NOMO-1 treated with DMSO at 0.1 percent for 48 hours (cell line): ENCODE results near the gene ANKMY2.
A peak's percentile ranks its signal among the peaks of the same experiment; 100 is the strongest.
"Not testable (repeated sequence)": the region's sequence is repeated elsewhere in the genome, so short reads cannot be mapped to it uniquely, and the experiment has no call there.

Source experiments
- DNase-seq: peaks from one replicate; lab custom pipeline; 2025; ENCODE audit not compliant: unreplicated experiment; lab: John Stamatoyannopoulos, UW

ANKMY2 gene

DNA sequence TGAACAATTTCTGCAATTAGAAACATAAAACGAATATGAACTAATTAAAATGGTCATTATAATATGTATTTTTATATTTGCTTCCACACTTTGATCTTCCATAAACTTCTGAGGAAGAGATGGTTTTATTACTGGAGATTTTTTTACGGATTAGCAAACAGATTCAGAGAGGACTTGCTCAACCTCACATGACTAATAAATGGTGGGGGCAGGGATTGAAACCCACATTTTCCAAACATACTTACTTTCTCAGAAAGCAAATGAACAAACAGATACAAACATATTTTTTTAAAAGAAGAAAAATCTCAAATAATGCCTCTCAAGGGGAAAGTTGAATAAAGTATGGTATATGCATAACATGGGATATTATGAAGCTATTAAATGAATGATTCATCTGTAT lies 18.3 kb downstream of the ANKMY2 start:
- DNase-seq: no peak

GRCh38 chr7:16626388-16626787 lies 19.2 kb downstream of the ANKMY2 start:
- DNase-seq: no peak

GRCh38 chr7:16619979-16620408 lies 25.6 kb downstream of the ANKMY2 start:
- no peak for DNase-seq

- DNase-seq: no peak
Observed at GRCh38 chr7:16616542-16616941, 29.0 kb downstream of the ANKMY2 start.

GRCh38 chr7:16616122-16616521 lies 29.4 kb downstream of the ANKMY2 start:
- no peak for DNase-seq

DNA sequence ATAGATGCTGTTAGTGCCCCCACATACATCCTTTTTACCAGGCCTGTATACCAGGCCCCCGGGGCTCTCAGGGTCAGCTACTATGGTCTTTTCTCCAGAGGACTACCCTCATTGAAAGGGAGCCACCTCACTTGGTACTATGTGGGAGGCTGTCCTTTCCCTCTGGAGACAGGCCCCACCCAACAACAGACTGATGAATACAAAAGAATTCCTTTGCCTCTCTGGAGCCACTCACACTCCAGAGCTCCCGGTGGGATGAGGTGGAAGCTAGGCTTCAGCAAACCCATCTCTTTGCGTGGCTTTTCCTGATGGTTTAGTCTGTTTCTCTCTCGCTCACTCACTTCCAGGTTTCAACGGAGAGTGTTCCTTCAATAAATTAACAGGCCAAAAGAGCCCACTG lies 30.3 kb downstream of the ANKMY2 start:
- DNase-seq: no peak

- DNase-seq: no peak
Observed at GRCh38 chr7:16611711-16612110, 33.8 kb downstream of the ANKMY2 start.

DNA sequence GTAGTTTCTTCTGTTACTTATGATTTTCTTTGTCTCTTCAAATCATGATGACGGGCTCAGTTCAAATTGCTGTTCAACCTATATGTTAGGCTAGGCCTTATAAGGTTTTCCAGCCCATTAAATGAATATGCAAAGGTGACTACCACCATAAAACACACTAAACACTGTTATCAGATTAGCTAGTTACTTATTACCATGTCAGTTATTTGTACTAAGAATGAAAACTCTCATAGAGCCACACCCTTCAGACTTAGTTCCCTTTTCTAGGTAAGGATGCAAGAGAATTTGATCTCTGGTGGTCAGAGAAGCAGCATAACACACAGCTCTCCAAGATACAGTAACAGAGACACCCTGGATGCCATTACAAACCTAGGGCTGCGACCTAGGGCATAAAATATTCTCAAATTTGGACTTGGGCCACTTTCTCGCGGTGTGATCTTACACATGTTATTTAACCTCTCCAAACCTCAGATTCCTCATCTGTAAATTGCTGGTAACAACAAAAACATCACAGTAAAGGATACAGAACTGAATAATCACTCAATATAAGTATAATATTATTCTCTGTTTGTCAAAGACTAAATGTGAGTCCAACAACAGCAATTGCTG lies 35.6 kb downstream of the ANKMY2 start:
- DNase-seq: peak; percentile 81

DNA sequence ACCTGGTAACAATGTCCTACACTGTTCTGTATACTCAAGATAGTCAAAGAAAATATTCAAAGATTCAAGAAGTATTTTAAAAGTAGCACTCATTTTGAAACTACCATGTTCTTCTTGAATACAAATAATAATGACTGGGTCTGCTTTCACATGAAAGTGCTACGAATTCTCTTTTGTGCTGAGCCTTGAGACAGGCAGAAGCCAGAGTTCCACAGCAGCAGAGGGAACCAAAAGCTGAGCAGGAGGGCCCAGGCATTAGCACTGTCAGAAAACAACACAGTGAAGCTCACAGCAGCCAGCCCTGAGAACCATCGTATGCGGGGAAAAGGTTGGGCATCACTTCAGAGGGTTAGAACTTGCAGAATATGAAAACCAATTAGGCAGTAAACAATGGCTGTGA lies 38.9 kb downstream of the ANKMY2 start:
- no peak for DNase-seq

DNA sequence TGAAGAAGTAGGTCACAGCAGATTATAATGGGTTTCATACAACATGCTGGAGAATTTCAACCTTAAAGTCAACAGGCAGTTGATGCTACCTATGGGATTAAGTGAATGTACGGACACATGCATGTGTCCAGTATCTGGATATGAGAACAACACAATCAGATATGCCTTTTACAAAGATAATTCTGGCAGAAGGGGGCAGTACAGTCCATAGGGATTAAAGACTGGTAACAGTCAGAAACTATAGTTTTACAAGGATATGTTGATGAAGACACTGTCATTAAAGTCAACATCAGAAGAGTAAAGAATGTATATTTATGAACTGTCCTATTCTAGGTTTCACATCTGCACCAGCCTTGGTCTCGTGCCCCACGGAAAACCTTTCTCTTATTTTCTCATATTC lies 41.5 kb downstream of the ANKMY2 start:
- DNase-seq: no peak

DNA sequence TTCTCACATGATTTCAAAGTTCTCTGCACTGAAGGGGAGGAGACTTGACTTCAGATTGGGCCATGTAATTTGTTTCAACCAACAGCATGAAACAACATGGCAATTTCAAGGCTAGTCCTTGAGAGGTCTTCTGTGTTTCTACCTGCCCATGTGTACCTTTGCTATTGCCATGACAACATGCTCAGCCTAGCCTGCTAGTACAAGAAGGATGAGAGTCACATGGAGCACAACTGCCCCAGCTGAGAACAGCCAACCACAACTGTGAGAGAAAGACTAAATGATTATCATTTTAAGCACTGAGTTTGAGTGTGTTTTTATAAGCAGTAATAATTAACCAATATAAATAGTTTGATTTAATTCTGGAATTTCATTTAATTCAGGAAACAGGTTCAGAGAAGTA lies 41.9 kb downstream of the ANKMY2 start:
- no peak for DNase-seq

- no peak for DNase-seq
Observed at GRCh38 chr7:16599860-16600259, 45.7 kb downstream of the ANKMY2 start.

DNA sequence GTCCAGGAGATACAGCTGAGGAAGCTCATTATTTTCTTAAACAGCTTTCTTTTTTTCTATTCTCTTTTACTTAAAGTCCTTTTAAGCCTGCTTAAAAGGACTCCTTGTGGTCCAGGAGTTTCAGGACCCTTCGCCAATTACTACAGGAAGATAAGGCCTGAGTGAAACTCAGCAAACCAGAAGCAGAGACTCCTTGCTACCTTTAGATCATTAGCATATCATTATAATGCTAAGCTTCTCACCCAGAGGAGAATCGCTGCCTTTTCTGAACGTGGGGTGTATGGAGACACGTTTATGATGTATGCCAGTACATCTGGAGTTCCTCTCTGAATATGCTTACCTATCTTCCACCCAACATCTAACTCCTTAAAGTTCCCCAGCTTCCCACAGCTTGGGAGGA lies 47.5 kb downstream of the ANKMY2 start:
- DNase-seq: no peak

DNA sequence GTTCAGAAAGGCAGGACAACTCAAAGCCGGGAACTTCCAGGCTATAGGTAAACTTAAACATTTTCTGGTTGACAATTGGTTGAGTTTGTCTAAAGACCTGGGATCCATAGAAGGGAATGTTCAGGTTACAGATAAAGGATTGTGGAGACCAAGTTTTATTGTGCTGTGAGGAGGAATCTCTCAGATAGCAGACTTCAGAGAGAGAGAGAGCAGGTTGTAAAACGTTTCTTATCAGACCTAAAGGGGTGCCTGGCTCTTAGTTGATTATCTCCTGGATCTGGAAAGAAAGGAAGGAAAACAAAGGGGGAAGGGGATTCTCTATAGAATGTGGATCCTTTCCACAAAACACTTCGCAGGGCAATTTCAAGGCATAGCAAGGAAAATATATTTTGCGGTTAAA lies 50.0 kb downstream of the ANKMY2 start:
- DNase-seq: not testable (repeated sequence)

- no peak for DNase-seq
Observed at GRCh38 chr7:16594676-16595075, 50.9 kb downstream of the ANKMY2 start.

GRCh38 chr7:16594061-16594460 lies 51.5 kb downstream of the ANKMY2 start:
- no peak for DNase-seq

DNA sequence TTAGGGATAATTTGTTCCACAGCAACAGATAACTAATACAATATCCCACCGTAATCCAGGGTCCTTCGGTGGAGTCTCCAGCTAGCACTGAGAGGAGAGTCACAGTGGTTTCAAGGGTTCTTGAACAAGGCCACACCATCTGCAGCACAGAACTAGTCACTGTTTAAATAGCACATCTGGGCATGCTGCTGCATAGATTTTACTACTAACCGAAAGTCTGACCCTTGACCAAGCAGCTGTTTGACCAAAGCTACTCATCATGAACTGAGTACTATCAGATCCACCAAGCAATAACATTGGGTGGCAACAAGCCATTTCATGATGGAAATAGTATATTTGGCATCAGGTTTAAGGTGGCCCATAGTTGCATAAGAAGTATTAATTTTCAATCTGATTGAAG lies 53.2 kb downstream of the ANKMY2 start:
- DNase-seq: no peak

DNA sequence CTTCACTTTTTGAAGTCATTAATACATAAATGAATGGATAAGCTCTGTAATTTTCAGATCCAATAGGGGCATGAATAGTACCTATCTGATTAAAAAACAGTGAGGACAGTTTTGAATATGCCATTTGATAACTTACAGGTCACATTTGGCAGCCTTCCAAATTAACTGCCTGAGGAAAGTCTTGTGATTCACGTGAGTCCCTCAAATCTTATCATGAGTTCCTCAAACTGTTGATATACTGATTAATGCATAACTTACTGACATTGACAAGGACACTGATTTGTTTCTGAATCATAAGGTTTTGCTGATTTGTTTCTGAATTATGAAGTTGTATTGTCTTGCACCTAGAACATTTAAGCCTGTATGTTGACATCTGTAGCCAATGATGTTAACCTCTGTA lies 55.1 kb downstream of the ANKMY2 start:
- DNase-seq: no peak

DNA sequence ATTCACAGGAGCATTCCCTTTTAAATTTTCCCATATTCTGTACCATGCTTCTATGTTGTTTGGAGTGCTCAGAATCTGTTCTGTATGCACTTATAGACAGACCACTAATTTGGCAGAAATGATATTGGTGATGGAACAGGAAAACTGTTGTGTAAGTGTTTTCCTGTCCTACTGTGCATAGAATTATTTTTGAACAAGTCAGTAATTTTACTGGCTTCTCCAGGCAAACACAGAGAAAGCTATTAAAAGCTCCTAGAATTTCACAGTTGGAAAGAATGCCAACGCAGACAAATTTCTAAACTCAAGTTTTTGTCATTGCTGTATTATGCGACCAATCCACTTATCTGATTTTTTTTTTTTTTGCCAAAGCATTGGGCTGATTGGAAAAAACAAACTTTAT lies 55.7 kb downstream of the ANKMY2 start:
- DNase-seq: no peak

DNA sequence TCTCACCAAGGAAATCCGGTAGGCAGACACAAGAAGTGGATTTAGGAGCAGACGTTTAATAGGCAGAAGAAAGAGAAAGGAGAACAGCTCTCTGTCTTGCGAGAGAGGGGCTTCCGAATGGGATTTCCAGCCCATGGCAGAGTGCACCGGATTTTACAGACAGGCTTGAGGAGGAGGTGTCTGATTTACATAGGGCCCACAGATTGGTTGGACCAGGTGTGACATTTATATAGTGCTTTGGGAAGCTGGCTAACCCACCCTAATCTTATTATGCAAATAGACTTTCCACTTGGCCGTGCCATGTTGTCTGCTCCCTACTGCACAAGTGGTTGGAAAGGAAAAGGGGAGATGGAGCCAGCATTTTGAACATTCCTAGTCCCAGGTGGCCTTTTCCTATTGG lies 57.8 kb downstream of the ANKMY2 start:
- no peak for DNase-seq

- DNase-seq: no peak
Observed at GRCh38 chr7:16587129-16587528, 58.4 kb downstream of the ANKMY2 start.

DNA sequence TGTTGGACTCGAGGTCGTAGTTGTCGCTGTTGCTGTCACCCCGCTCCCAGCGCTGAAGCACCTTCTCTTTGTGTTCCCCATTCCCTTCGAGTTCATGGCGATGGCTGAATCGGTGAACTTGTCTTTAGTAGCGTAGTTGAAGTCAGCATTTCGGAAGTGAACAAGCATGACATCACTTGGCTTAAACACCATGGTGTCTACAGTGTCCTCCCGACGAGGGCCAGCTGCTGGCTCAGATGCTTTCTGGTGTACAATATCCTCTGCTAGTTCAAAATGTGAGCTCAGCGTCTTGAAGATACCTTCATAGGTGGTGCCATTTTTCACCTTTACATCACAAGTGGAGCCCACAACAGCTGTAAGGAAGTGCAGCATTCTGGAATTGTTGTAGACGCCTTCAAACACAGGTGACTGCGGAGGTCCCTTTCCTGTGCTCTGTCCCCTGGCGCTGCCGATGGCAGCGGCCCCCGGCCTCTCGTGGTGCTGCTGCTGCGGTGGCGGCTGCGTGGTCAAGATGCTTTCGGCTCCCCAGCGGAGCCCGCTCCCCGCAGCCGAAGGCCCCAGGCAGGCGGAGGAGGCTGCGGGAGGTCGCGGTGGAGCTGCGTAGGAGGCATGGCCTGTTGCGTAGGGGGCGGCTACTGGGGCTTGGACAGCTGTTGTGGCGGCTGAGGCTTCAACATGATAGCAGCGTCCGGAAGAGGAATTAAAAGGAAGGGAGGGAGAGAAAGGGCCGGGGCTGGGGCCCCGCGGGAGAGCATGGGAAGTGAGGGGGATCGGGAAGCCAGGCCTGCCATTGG lies 59.3 kb downstream of the ANKMY2 start:
- DNase-seq: no peak

DNA sequence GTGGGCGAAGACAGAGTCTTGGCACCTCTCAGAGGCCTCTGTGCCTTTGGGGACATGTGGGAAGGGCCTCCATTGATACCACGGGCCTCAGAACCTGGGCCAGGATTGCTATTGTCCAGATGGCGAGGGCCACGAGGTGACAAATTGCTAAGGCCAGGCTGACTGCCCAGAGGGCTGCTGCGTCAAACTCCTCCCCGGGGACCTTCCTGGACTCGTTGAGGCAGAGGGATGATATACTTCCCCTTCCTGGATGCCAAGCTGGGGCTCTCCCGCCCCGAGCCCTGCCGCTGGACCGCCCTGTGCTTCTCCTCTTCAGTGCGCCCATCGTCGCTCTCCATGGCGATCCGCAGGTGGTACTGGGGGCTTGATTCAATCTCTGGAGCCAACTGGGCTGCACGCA lies 60.0 kb downstream of the ANKMY2 start:
- no peak for DNase-seq
